Cardiac muscle cell (in vitro differentiated cells and primary cell): Measurements from ENCODE around the gene ARMC8. TPM values are rescaled to one million over a fixed set of nuclear protein-coding genes. Genes with fewer than 3 reads are reported as not detected.

Experiments used
- DNase-seq, 2 donors: peaks; one replicate each; pipeline versions ENCODE4 v3.0.0 to v3.0.0-alpha.2; 2010 to 2017; ENCODE audit warnings: low read depth in 1 of 2, low spot score in 1 of 2
- H3K27ac ChIP-seq: fragments of 200-600 bp; sonication (generic); 2 replicates; pipeline ENCODE4 v1.5.1; 2016
- H3K27me3 ChIP-seq: fragments of 200-600 bp; sonication (generic); 2 replicates; pipeline ENCODE4 v1.6.0; 2016; ENCODE audit warnings: control low read depth
- H3K36me3 ChIP-seq: fragments of 200-600 bp; sonication (generic); 2 replicates; pipeline ENCODE4 v1.5.1; 2016; ENCODE audit warnings: control low read depth
- H3K4me1 ChIP-seq: fragments of 200-600 bp; sonication (generic); 2 replicates; pipeline ENCODE4 v1.8.1; 2017; ENCODE audit warnings: low read depth, mild to moderate bottlenecking, mixed run types
- H3K4me3 ChIP-seq: fragments of 200-600 bp; sonication (generic); 2 replicates; pipeline ENCODE4 v1.5.1; 2016; ENCODE audit warnings: mild to moderate bottlenecking
- H3K9me3 ChIP-seq: fragments of 200-600 bp; sonication (generic); 2 replicates; pipeline ENCODE4 v1.5.1; 2017; ENCODE audit warnings: low read depth, mild to moderate bottlenecking, control low read depth
- CTCF ChIP-seq: IDR thresholded peaks from 2 replicates; pipeline ENCODE4 v1.5.1; 2012; ENCODE audit warnings: low read depth, mild to moderate bottlenecking, low read length
- polyA plus RNA-seq: library from polyadenylated mRNA; unstranded; fragments of >200 nt; fragmentation: Nextera tagmentation; extraction: Ambion mirVana; gene quantifications from 2 replicates; pipeline ENCODE4 v1.2.1, GENCODE V29; 2016
- total RNA-seq: library from RNA; depleted of rRNA; stranded (reverse); fragments of >200 nt; gene quantifications from 2 replicates; pipeline ENCODE4 v1.2.3, GENCODE V29; 2016

The ARMC8 gene
- total and polyA plus RNA-seq, 2 experiments from 2014 or later: 33.9 to 34.5 TPM

- no peaks in the 10 kb centered on the region for H3K4me1 ChIP-seq
- H3K27ac ChIP-seq: no peak overlapping the region
- H3K9me3 ChIP-seq: no peaks in the 10 kb centered on the region
- no peaks in the 10 kb centered on the region for H3K27me3 ChIP-seq
- no peak overlapping the region for H3K4me3 ChIP-seq
- H3K36me3 ChIP-seq: no peaks in the 10 kb centered on the region
- no peak for TF ChIP-seq CTCF
- DNase-seq: no peak
These were observed 130.6 kb downstream of the ARMC8 start for GRCh38 chr3:138317687-138318086.

DNA sequence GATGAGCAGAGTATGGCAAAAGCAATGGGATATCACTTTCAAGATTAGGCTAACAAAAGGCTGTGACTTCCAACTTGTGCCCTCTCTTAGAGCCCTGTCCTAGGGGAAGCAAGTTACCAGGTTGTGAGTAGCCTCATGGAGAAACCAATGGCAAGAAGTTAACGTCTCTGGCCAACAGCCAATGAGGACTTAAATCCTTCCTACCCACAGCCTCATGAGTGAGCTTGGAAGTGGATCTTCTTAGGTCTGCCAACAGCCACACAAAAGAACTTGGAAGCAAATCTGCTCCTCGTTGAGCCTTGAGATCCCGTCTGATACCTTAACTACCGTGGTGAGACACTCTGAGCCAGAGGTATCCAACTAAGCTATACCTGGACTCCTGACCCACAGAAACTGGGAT is 136.9 kb downstream of the ARMC8 start:
- DNase-seq: peak in 1 of 2 donors; percentile 18
- Histone ChIP-seq H3K4me3 (no peak overlapping the region), H3K36me3 (no peaks in the 10 kb centered on the region), H3K27ac (no peak overlapping the region), H3K9me3 (no peaks in the 10 kb centered on the region), H3K27me3 (no peaks in the 10 kb centered on the region), H3K4me1 (no peaks in the 10 kb centered on the region)
- no peak for TF ChIP-seq CTCF

DNA sequence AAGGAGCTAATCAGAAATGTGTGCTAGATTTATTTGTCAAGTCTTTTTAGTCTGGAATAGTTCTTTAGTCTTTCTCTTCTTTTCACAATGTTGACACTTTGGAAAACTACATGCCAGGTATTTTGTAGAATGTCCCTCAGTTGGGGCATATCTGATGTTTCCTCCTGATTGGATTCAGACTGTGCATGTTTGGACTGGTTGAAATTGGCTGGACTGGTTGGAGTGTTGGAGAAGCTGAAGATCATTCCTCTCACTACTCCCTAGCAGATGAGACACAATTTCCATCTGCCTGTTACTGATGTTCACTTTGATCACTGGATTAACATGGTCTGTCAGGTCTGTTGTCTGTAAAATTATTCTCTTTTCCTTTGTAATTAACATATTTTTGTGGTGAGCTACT is 138.9 kb downstream of the ARMC8 start:
- TF ChIP-seq CTCF: no peak
- Histone ChIP-seq H3K36me3 (no peaks in the 10 kb centered on the region), H3K9me3 (no peaks in the 10 kb centered on the region), H3K27me3 (no peaks in the 10 kb centered on the region), H3K4me3 (no peak overlapping the region), H3K4me1 (no peaks in the 10 kb centered on the region), H3K27ac (no peak overlapping the region)
- no peak for DNase-seq

DNA sequence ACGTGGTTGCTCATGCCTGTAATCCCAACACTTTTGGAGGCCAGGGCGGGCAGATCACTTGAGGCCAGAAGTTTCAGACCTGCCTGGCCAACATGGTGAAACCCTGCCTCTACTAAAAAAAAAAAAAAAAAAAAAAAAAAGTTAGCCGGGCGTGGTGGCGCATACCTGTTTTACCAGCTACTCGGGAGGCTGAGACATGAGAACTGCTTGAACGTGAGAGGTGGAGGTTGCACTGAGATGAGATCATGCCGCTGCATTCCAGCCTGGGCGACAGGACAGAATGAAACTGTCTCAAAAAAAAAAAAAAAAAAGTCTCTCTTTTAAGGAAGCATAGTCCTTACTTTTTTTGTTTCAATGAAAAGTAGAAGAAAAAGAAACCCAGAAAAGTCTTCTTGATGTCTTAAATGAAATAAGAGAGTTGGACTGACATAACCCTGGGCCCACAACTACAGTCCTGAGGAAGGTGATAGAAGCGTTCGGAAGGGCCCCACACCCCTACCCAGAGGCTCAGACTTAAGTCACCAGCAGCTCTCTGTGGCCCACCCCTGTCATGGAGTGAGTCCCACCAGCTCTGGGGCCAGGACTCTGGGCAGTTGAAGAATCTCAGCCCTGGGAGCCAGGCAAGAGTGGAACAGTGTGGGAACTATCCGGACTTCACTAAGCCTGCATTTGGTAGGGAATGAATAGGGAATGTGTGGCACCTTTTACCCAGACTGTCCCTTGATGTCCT is 139.9 kb downstream of the ARMC8 start:
- no peak for DNase-seq
- no peak for TF ChIP-seq CTCF
- no peak overlapping the region for H3K4me3 ChIP-seq
- H3K36me3 ChIP-seq: no peaks in the 10 kb centered on the region
- H3K4me1 ChIP-seq: no peaks in the 10 kb centered on the region
- H3K27me3 ChIP-seq: no peaks in the 10 kb centered on the region
- no peaks in the 10 kb centered on the region for H3K9me3 ChIP-seq
- no peak overlapping the region for H3K27ac ChIP-seq

DNA sequence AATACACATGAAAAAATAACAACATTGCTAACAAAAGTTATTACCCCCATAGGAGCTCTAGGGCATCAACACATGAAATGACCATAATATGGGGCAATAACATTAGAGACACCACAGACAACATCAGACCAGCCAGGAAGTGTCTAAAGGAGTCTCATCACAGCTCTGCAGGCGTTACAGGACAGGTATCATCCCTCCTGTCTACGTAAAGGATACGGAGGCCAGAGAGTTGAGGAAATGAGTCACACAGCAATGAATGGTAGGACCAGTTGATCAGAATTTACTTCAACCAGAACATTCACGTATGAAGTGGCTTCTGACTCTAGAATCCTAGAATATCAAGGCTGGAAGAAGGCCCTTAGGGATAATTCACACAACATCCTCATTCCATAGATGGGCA is 140.7 kb downstream of the ARMC8 start:
- H3K27ac ChIP-seq: no peak overlapping the region

More for the DNA sequence above, 140.7 kb downstream of the ARMC8 start:
- Histone ChIP-seq H3K4me3 (no peak overlapping the region), H3K36me3 (no peaks in the 10 kb centered on the region), H3K9me3 (no peaks in the 10 kb centered on the region), H3K27me3 (no peaks in the 10 kb centered on the region), H3K4me1 (no peaks in the 10 kb centered on the region)
- DNase-seq: no peak
- TF ChIP-seq CTCF: no peak
